T-helper 1 cell treated with Interleukin-12 subunit alpha and Interleukin-12 subunit beta and Interleukin-4 antibody, amounts not matched to agents 30 μg/mL and 1 μg/mL, for 36 hours (primary cell): ENCODE measurements around the gene CD81.
A peak's percentile ranks its signal among the peaks of the same experiment; 100 is the strongest.

Experiments
- H3K27ac Mint-ChIP-seq: one replicate; pipeline ENCODE4 v1.8.0; 2021; ENCODE audit warnings: mild to moderate bottlenecking, mixed read lengths
- H3K27me3 Mint-ChIP-seq: one replicate; pipeline ENCODE4 v1.8.0; 2021; ENCODE audit warnings: low read depth, mixed read lengths
- H3K36me3 Mint-ChIP-seq: one replicate; pipeline ENCODE4 v1.8.0; 2021; ENCODE audit warnings: low read depth, mixed read lengths
- H3K4me1 Mint-ChIP-seq: one replicate; pipeline ENCODE4 v1.8.0; 2021; ENCODE audit warnings: low read depth, mixed read lengths
- H3K4me3 Mint-ChIP-seq: one replicate; pipeline ENCODE4 v1.8.0; 2021; ENCODE audit warnings: mild to moderate bottlenecking, moderate library complexity, mixed read lengths
- H3K9me3 Mint-ChIP-seq: one replicate; pipeline ENCODE4 v1.8.0; 2021; ENCODE audit warnings: mixed read lengths

The CD81 gene

GRCh38 chr11:2377511-2378443, 667 bp downstream of the CD81 start:
- Mint-ChIP-seq H3K4me3 (peak overlapping the region; percentile 79), H3K27ac (peak overlapping the region; percentile 79)

GRCh38 chr11:2378527-2379210, 1.6 kb downstream of the CD81 start:
- Mint-ChIP-seq H3K27me3 (no peaks in the 10 kb centered on the region), H3K4me1 (peaks cover 7% of the 10 kb centered on the region), H3K27ac (peak overlapping the region; percentile 79), H3K36me3 (peaks cover 1% of the 10 kb centered on the region), H3K9me3 (no peaks in the 10 kb centered on the region), H3K4me3 (peak overlapping the region; percentile 79)

More at GRCh38 chr11:2377511-2378443, 667 bp downstream of the CD81 start:
- peaks cover 1% of the 10 kb centered on the region for H3K36me3 Mint-ChIP-seq
- H3K4me1 Mint-ChIP-seq, result peaks cover 7% of the 10 kb centered on the region
- H3K9me3 Mint-ChIP-seq, result no peaks in the 10 kb centered on the region
- no peaks in the 10 kb centered on the region for H3K27me3 Mint-ChIP-seq

GRCh38 chr11:2379466-2380174, 2.5 kb downstream of the CD81 start:
- Mint-ChIP-seq H3K4me3 (no peak overlapping the region), H3K27ac (no peak overlapping the region), H3K4me1 (peaks cover 11% of the 10 kb centered on the region), H3K9me3 (no peaks in the 10 kb centered on the region), H3K36me3 (peaks cover 1% of the 10 kb centered on the region), H3K27me3 (no peaks in the 10 kb centered on the region)

GRCh38 chr11:2380396-2380795, 3.3 kb downstream of the CD81 start:
- no peak overlapping the region for H3K4me3 Mint-ChIP-seq
- H3K27ac Mint-ChIP-seq, result peak overlapping the region; percentile 52
- H3K9me3 Mint-ChIP-seq, result no peaks in the 10 kb centered on the region
- no peaks in the 10 kb centered on the region for H3K27me3 Mint-ChIP-seq
- peaks cover 14% of the 10 kb centered on the region for H3K4me1 Mint-ChIP-seq
- peaks cover 1% of the 10 kb centered on the region for H3K36me3 Mint-ChIP-seq

- H3K27ac Mint-ChIP-seq, result peak overlapping the region; percentile 52
- no peak overlapping the region for H3K4me3 Mint-ChIP-seq
- no peaks in the 10 kb centered on the region for H3K27me3 Mint-ChIP-seq
- H3K4me1 Mint-ChIP-seq, result peaks cover 18% of the 10 kb centered on the region
- peaks cover 3% of the 10 kb centered on the region for H3K36me3 Mint-ChIP-seq
- no peaks in the 10 kb centered on the region for H3K9me3 Mint-ChIP-seq
Observed at GRCh38 chr11:2380807-2381350, 3.8 kb downstream of the CD81 start.

GRCh38 chr11:2381494-2382128, 4.5 kb downstream of the CD81 start:
- Mint-ChIP-seq H3K4me3 (no peak overlapping the region), H3K4me1 (peaks cover 21% of the 10 kb centered on the region)

GRCh38 chr11:2382129-2382517, 5.0 kb downstream of the CD81 start:
- Mint-ChIP-seq H3K36me3 (peaks cover 3% of the 10 kb centered on the region), H3K27me3 (no peaks in the 10 kb centered on the region), H3K9me3 (no peaks in the 10 kb centered on the region), H3K4me1 (peaks cover 21% of the 10 kb centered on the region), H3K27ac (no peak overlapping the region), H3K4me3 (no peak overlapping the region)

More at GRCh38 chr11:2381494-2382128, 4.5 kb downstream of the CD81 start:
- Mint-ChIP-seq H3K9me3 (no peaks in the 10 kb centered on the region), H3K27ac (peak overlapping the region; percentile 68), H3K36me3 (peaks cover 3% of the 10 kb centered on the region), H3K27me3 (no peaks in the 10 kb centered on the region)

- H3K4me1 Mint-ChIP-seq, result peaks cover 20% of the 10 kb centered on the region
- no peaks in the 10 kb centered on the region for H3K27me3 Mint-ChIP-seq
- H3K4me3 Mint-ChIP-seq, result no peak overlapping the region
- H3K9me3 Mint-ChIP-seq, result no peaks in the 10 kb centered on the region
- H3K36me3 Mint-ChIP-seq, result peaks cover 3% of the 10 kb centered on the region
- H3K27ac Mint-ChIP-seq, result peak overlapping the region; percentile 52
Observed at GRCh38 chr11:2382936-2383851, 6.1 kb downstream of the CD81 start.

- H3K36me3 Mint-ChIP-seq, result peaks cover 3% of the 10 kb centered on the region
- no peaks in the 10 kb centered on the region for H3K9me3 Mint-ChIP-seq
- H3K27ac Mint-ChIP-seq, result no peak overlapping the region
- no peaks in the 10 kb centered on the region for H3K27me3 Mint-ChIP-seq
- H3K4me1 Mint-ChIP-seq, result peaks cover 14% of the 10 kb centered on the region
- no peak overlapping the region for H3K4me3 Mint-ChIP-seq
Observed at GRCh38 chr11:2383852-2384804, 7.0 kb downstream of the CD81 start.

GRCh38 chr11:2385156-2386151, 8.3 kb downstream of the CD81 start:
- peak overlapping the region; percentile 14 for H3K4me3 Mint-ChIP-seq

GRCh38 chr11:2386591-2386990, 9.5 kb downstream of the CD81 start:
- no peak overlapping the region for H3K4me3 Mint-ChIP-seq
- peaks cover 18% of the 10 kb centered on the region for H3K4me1 Mint-ChIP-seq
- H3K36me3 Mint-ChIP-seq, result peaks cover 2% of the 10 kb centered on the region
- no peaks in the 10 kb centered on the region for H3K9me3 Mint-ChIP-seq
- H3K27me3 Mint-ChIP-seq, result no peaks in the 10 kb centered on the region
- no peak overlapping the region for H3K27ac Mint-ChIP-seq

More at GRCh38 chr11:2385156-2386151, 8.3 kb downstream of the CD81 start:
- peaks cover 3% of the 10 kb centered on the region for H3K36me3 Mint-ChIP-seq
- H3K4me1 Mint-ChIP-seq, result peaks cover 18% of the 10 kb centered on the region
- peak overlapping the region; percentile 49 for H3K27ac Mint-ChIP-seq
- H3K27me3 Mint-ChIP-seq, result no peaks in the 10 kb centered on the region
- H3K9me3 Mint-ChIP-seq, result no peaks in the 10 kb centered on the region
